CD4-positive, alpha-beta T cell treated with Interleukin-10 for 1 hour (primary cell): ENCODE measurements around the gene SPRYD7.
"Not testable (repeated sequence)": the region's sequence is repeated elsewhere in the genome, so short reads cannot be mapped to it uniquely, and the experiment has no call there.

Experiments used
- DNase-seq: peaks from one replicate; pipeline ENCODE4 v3.0.0-alpha.2; 2020

Gene SPRYD7

GRCh38 chr13:49936075-49936967 is at the start of gene SPRYD7:
SPRYD7 (minus strand) TSS chr13:49936340; CDS start chr13:49936235, 105 bp downstream.
- DNase-seq = peak; percentile 95

- no peak for DNase-seq
Observed at GRCh38 chr13:49985129-49985528, 49.0 kb upstream of the SPRYD7 start.

GRCh38 chr13:49980266-49980665 is 44.1 kb upstream of the SPRYD7 start:
- no peak for DNase-seq

- DNase-seq = no peak
Observed at GRCh38 chr13:49977992-49978391, 41.9 kb upstream of the SPRYD7 start.

GRCh38 chr13:49976314-49977258 is 40.4 kb upstream of the SPRYD7 start:
- DNase-seq = peak; percentile 80

GRCh38 chr13:49975826-49976225 is 39.7 kb upstream of the SPRYD7 start:
- no peak for DNase-seq

GRCh38 chr13:49972709-49973108 is 36.6 kb upstream of the SPRYD7 start:
- DNase-seq = no peak

- no peak for DNase-seq
Observed at GRCh38 chr13:49967456-49967855, 31.3 kb upstream of the SPRYD7 start.

- no peak for DNase-seq
Observed at GRCh38 chr13:49958321-49958720, 22.2 kb upstream of the SPRYD7 start.

GRCh38 chr13:49956131-49956530 is 20.0 kb upstream of the SPRYD7 start:
- DNase-seq = no peak

GRCh38 chr13:49954674-49955455 is 18.7 kb upstream of the SPRYD7 start:
- DNase-seq = no peak

GRCh38 chr13:49953560-49953959 is 17.4 kb upstream of the SPRYD7 start:
- DNase-seq = no peak

GRCh38 chr13:49951754-49952535 is 15.8 kb upstream of the SPRYD7 start:
- DNase-seq = no peak

GRCh38 chr13:49948777-49949270 is 12.7 kb upstream of the SPRYD7 start:
- DNase-seq = not testable (repeated sequence)

GRCh38 chr13:49939321-49939720 is 3.2 kb upstream of the SPRYD7 start:
- no peak for DNase-seq

- DNase-seq = no peak
Observed at GRCh38 chr13:49938921-49939320, 2.8 kb upstream of the SPRYD7 start.

- DNase-seq = no peak
Observed at GRCh38 chr13:49938314-49938713, 2.2 kb upstream of the SPRYD7 start.

GRCh38 chr13:49936968-49937273 is 781 bp upstream of the SPRYD7 start:
- DNase-seq = no peak

- DNase-seq = peak; percentile 30
Observed at GRCh38 chr13:49935171-49936074, 717 bp downstream of the SPRYD7 start.

GRCh38 chr13:49933511-49933910 is 2.6 kb downstream of the SPRYD7 start:
- DNase-seq = no peak

- DNase-seq = no peak
Observed at GRCh38 chr13:49932868-49933267, 3.3 kb downstream of the SPRYD7 start.
